Measurements from ENCODE around the gene SEL1L3.

GRCh38 chr4:25807102-25807728, 55.6 kb downstream of the SEL1L3 start:
- TF ChIP-seq POLR2A (IDR thresholded peaks at IDR 0.05) (no peak), CTCF (IDR thresholded peaks at IDR 0.05) (no peak)
